B cell (primary cell): Measurements from ENCODE around the gene KATNIP.

ENCODE experiments used
- CTCF ChIP-seq: fragments of 200-600 bp; IDR thresholded peaks from one replicate; pipeline ENCODE4 v1.8.0; 2022; ENCODE audit warnings: antibody characterized with exemption, mild to moderate bottlenecking
- EZH2 ChIP-seq: IDR thresholded peaks from 2 replicates; pipeline ENCODE4 v1.6.1; 2012; ENCODE audit warnings: borderline replicate concordance, low read depth, mild to moderate bottlenecking, moderate library complexity, low read length; ENCODE audit not compliant: insufficient read depth, poor library complexity, severe bottlenecking

DNA sequence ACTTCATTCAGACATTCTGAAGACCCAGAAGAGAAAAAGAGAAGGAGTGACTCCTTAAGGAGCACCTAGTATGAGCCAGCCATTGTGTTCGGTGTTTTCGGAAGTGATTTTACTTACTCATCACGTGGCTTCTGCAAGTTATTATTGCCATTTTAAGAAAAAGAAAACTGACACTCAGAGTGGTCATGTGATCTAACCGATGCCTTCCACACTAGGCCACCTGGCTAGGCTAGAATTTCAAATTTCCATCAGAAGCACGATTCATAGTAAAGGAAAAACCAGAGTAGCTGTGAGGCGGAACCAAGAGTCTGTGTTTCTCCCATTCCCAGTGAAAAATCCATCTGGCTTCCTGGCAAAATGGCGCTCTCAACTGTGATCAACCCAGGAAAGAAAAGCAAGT is 32.3 kb upstream of the KATNIP start:
- TF ChIP-seq CTCF (no peak), EZH2 (no peak)
